ENCODE measurements around the gene FAM149B1.

The FAM149B1 gene

GRCh38 chr10:73205081-73205480 is 37.2 kb downstream of the FAM149B1 start:
- no peak for ATAC-seq

GRCh38 chr10:73205890-73206289 is 38.0 kb downstream of the FAM149B1 start:
- ATAC-seq = no peak
- TF ChIP-seq CREB5 (CRISPR knock-in tag; IDR thresholded peaks at IDR 0.05; ENCODE audit: low read depth) (no peak), ZNF565 (CRISPR knock-in tag; conservative IDR thresholded peaks at IDR 0.05; ENCODE audit: low read depth) (no peak), ZFP30 (CRISPR knock-in tag; IDR thresholded peaks at IDR 0.05) (no peak), PATZ1 (CRISPR knock-in tag; IDR thresholded peaks at IDR 0.05; ENCODE audit: borderline replicate concordance) (no peak), ZFP3 (CRISPR knock-in tag; IDR thresholded peaks at IDR 0.05) (no peak), ESRRG (CRISPR knock-in tag; IDR thresholded peaks at IDR 0.05) (no peak), ZC3H10 (CRISPR knock-in tag; IDR thresholded peaks at IDR 0.05) (no peak), ARNTL (CRISPR knock-in tag; IDR thresholded peaks at IDR 0.05; ENCODE audit: borderline replicate concordance, low read depth) (no peak), GLIS3 (CRISPR knock-in tag; IDR thresholded peaks at IDR 0.05) (no peak)

More at GRCh38 chr10:73205081-73205480, 37.2 kb downstream of the FAM149B1 start:
- no peak for TF ChIP-seq SNAI2 (CRISPR knock-in tag; IDR thresholded peaks at IDR 0.05)
- TF ChIP-seq ISL1 (CRISPR knock-in tag; IDR thresholded peaks at IDR 0.05) = no peak
- TF ChIP-seq ZFP30 (CRISPR knock-in tag; IDR thresholded peaks at IDR 0.05) = no peak
- no peak for TF ChIP-seq PPARA (CRISPR knock-in tag; IDR thresholded peaks at IDR 0.05; ENCODE audit: borderline replicate concordance)
- TF ChIP-seq TSHZ2 (CRISPR knock-in tag; IDR thresholded peaks at IDR 0.05) = no peak
- TF ChIP-seq ZNF8 (CRISPR knock-in tag; IDR thresholded peaks at IDR 0.05) = no peak
- TF ChIP-seq PATZ1 (CRISPR knock-in tag; IDR thresholded peaks at IDR 0.05; ENCODE audit: borderline replicate concordance) = no peak
- no peak for TF ChIP-seq TCF4 (CRISPR knock-in tag; IDR thresholded peaks at IDR 0.05; ENCODE audit: borderline replicate concordance)
- TF ChIP-seq TOX (CRISPR knock-in tag; IDR thresholded peaks at IDR 0.05; ENCODE audit: borderline replicate concordance) = no peak
- no peak for TF ChIP-seq GLIS3 (CRISPR knock-in tag; IDR thresholded peaks at IDR 0.05)
- TF ChIP-seq CREB5 (CRISPR knock-in tag; IDR thresholded peaks at IDR 0.05; ENCODE audit: low read depth) = no peak
- no peak for TF ChIP-seq OSR1 (CRISPR knock-in tag; IDR thresholded peaks at IDR 0.05)
- TF ChIP-seq CSRNP3 (CRISPR knock-in tag; IDR thresholded peaks at IDR 0.05) = no peak
- no peak for TF ChIP-seq ZNF565 (CRISPR knock-in tag; conservative IDR thresholded peaks at IDR 0.05; ENCODE audit: low read depth)
- TF ChIP-seq ZC3H10 (CRISPR knock-in tag; IDR thresholded peaks at IDR 0.05) = no peak
- no peak for TF ChIP-seq POU6F1 (CRISPR knock-in tag; IDR thresholded peaks at IDR 0.05; ENCODE audit: borderline replicate concordance, low read depth)
- no peak for TF ChIP-seq ARNTL (CRISPR knock-in tag; IDR thresholded peaks at IDR 0.05; ENCODE audit: borderline replicate concordance, low read depth)
- TF ChIP-seq ZNF70 (CRISPR knock-in tag; IDR thresholded peaks at IDR 0.05) = no peak

Measured in SK-N-SH treated with all-trans-retinoic acid at 6 μM for 48 hours (cell line).